Smooth muscle cell (in vitro differentiated cells): ENCODE measurements around the gene ARVCF. TPM values are rescaled to one million over a fixed set of nuclear protein-coding genes. Genes with fewer than 3 reads are reported as not detected.
A peak's percentile ranks its signal among the peaks of the same experiment; 100 is the strongest.
"Not testable (repeated sequence)": the region's sequence is repeated elsewhere in the genome, so short reads cannot be mapped to it uniquely, and the experiment has no call there.

Experiments
- DNase-seq: peaks from one replicate; lab custom pipeline; 2025; ENCODE audit not compliant: unreplicated experiment; lab: John Stamatoyannopoulos, UW
- H2AFZ ChIP-seq: fragments of 200-600 bp; sonication (generic); 2 replicates; pipeline ENCODE4 v1.6.0; 2016; ENCODE audit warnings: antibody characterized with exemption, low read depth, mild to moderate bottlenecking
- H3F3A ChIP-seq: fragments of 200-600 bp; sonication (generic); 2 replicates; pipeline ENCODE4 v1.6.0; 2017; ENCODE audit warnings: antibody characterized with exemption, low read depth
- H3K27ac ChIP-seq: fragments of 200-600 bp; sonication (generic); 2 replicates; pipeline ENCODE4 v1.5.1; 2016; ENCODE audit warnings: low read depth, mild to moderate bottlenecking
- H3K27me3 ChIP-seq: fragments of 200-600 bp; sonication (generic); 2 replicates; pipeline ENCODE4 v1.6.1; 2016; ENCODE audit warnings: low read depth, mild to moderate bottlenecking
- H3K36me3 ChIP-seq: fragments of 200-600 bp; sonication (generic); 2 replicates; pipeline ENCODE4 v1.5.1; 2016; ENCODE audit warnings: low read depth
- H3K4me1 ChIP-seq: fragments of 200-600 bp; sonication (generic); 2 replicates; pipeline ENCODE4 v1.5.1; 2016; ENCODE audit warnings: low read depth
- H3K4me2 ChIP-seq: fragments of 200-600 bp; sonication (generic); 2 replicates; pipeline ENCODE4 v1.6.0; 2016; ENCODE audit warnings: mild to moderate bottlenecking
- H3K4me3 ChIP-seq: fragments of 200-600 bp; sonication (generic); 2 replicates; pipeline ENCODE4 v1.5.1; 2016; ENCODE audit warnings: mild to moderate bottlenecking
- H3K79me2 ChIP-seq: fragments of 200-600 bp; sonication (generic); 2 replicates; pipeline ENCODE4 v1.6.0; 2016; ENCODE audit warnings: low read depth, mild to moderate bottlenecking
- H3K9ac ChIP-seq: fragments of 200-600 bp; sonication (generic); 2 replicates; pipeline ENCODE4 v1.6.0; 2016; ENCODE audit warnings: low read depth
- H3K9me3 ChIP-seq: fragments of 200-600 bp; sonication (generic); replicated peaks from 2 replicates; pipeline ENCODE4 v1.5.1; 2016; ENCODE audit warnings: low read depth
- H4K20me1 ChIP-seq: fragments of 200-600 bp; sonication (generic); 2 replicates; pipeline ENCODE4 v1.6.0; 2016; ENCODE audit warnings: low read depth
- CTCF ChIP-seq: fragments of 200-600 bp; sonication (generic); IDR thresholded peaks from 2 replicates; pipeline ENCODE4 v1.5.1; 2017; ENCODE audit warnings: borderline replicate concordance, mild to moderate bottlenecking, antibody characterized with exemption; ENCODE audit not compliant: insufficient read depth, poor library complexity, severe bottlenecking
- WGBS: methylation state at CpG from one replicate; pipeline ENCODE4 v1.1.7; 2016; ENCODE audit warnings: low lambda C conversion rate; 5-methylcytosine and 5-hydroxymethylcytosine counted together
- microRNA counts: library from miRNA; unstranded; fragments of <30 nt; microRNA quantifications from one replicate; lab custom pipeline; 2016
- microRNA-seq: library from miRNA; unstranded; fragments of <30 nt; microRNA quantifications from one replicate; pipeline ENCODE4, GENCODE V29; 2016; ENCODE audit warnings: borderline number of aligned reads
- polyA plus RNA-seq: library from polyadenylated mRNA; unstranded; fragments of >200 nt; fragmentation: Nextera tagmentation; extraction: Ambion mirVana; gene quantifications from 2 replicates; pipeline ENCODE4 v1.2.1, GENCODE V29; 2016
- small RNA-seq: library from RNA; depleted of rRNA; stranded (forward); fragments of <200 nt; gene quantifications from one replicate; pipeline ENCODE3, GENCODE V24; 2014
- total RNA-seq: library from RNA; depleted of rRNA; stranded (reverse); fragments of >200 nt; gene quantifications from 2 replicates; pipeline ENCODE4 v1.2.3, GENCODE V29; 2014

Gene ARVCF
- total and polyA plus RNA-seq, 2 experiments from 2014 or later, result 5.4 to 10.6 TPM

- DNase-seq, result no peak
- no peak overlapping the region for H3K4me2 ChIP-seq
- H3K36me3 ChIP-seq, result no peaks in the 10 kb centered on the region
- no peak overlapping the region for H2AFZ ChIP-seq
- 87% methylated on average over 7 of the region's 7 CpGs for WGBS
- no peak for TF ChIP-seq CTCF
- no peak overlapping the region for H3K4me3 ChIP-seq
- H3K9ac ChIP-seq, result no peak overlapping the region
- H3K9me3 ChIP-seq, result no peaks in the 10 kb centered on the region
- peaks cover 2% of the 10 kb centered on the region for H3K27me3 ChIP-seq
- H3K79me2 ChIP-seq, result no peaks in the 10 kb centered on the region
- no peaks in the 10 kb centered on the region for H3K4me1 ChIP-seq
- no peaks in the 10 kb centered on the region for H4K20me1 ChIP-seq
- H3K27ac ChIP-seq, result no peak overlapping the region
- H3F3A ChIP-seq, result no peaks in the 10 kb centered on the region
Observed at GRCh38 chr22:19927696-19928095, 88.9 kb downstream of the ARVCF start.

GRCh38 chr22:19926028-19926427, 90.6 kb downstream of the ARVCF start:
- not testable (repeated sequence) for H4K20me1 ChIP-seq, H3K36me3 ChIP-seq, H3K4me3 ChIP-seq, H3K4me1 ChIP-seq, H3K4me2 ChIP-seq, H2AFZ ChIP-seq, H3K27ac ChIP-seq, H3K79me2 ChIP-seq, H3F3A ChIP-seq, H3K9ac ChIP-seq, DNase-seq, H3K9me3 ChIP-seq, H3K27me3 ChIP-seq
- 81% methylated on average over 11 of the region's 11 CpGs for WGBS

GRCh38 chr22:19923914-19924513, 92.6 kb downstream of the ARVCF start:
- Histone ChIP-seq H3K4me1 (no peaks in the 10 kb centered on the region), H3K36me3 (no peaks in the 10 kb centered on the region), H3K4me3 (no peak overlapping the region), H2AFZ (no peak overlapping the region), H3K27ac (no peak overlapping the region), H3F3A (no peaks in the 10 kb centered on the region), H3K9me3 (no peaks in the 10 kb centered on the region), H3K9ac (no peak overlapping the region), H3K27me3 (peaks cover 8% of the 10 kb centered on the region), H4K20me1 (no peaks in the 10 kb centered on the region), H3K79me2 (no peaks in the 10 kb centered on the region), H3K4me2 (no peak overlapping the region)
- WGBS, result 79% methylated on average over 12 of the region's 12 CpGs
- TF ChIP-seq CTCF, result no peak
- DNase-seq, result no peak

GRCh38 chr22:19921544-19922081, 95.0 kb downstream of the ARVCF start:
- H3K79me2 ChIP-seq, result no peaks in the 10 kb centered on the region
- DNase-seq, result no peak
- no peaks in the 10 kb centered on the region for H3K4me1 ChIP-seq
- no peak for TF ChIP-seq CTCF
- H3K9me3 ChIP-seq, result no peaks in the 10 kb centered on the region
- no peak overlapping the region for H3K4me3 ChIP-seq
- no peak overlapping the region for H3K27ac ChIP-seq
- no peaks in the 10 kb centered on the region for H4K20me1 ChIP-seq
- no peak overlapping the region for H3K4me2 ChIP-seq
- H3K36me3 ChIP-seq, result no peaks in the 10 kb centered on the region
- no peak overlapping the region for H2AFZ ChIP-seq
- no peaks in the 10 kb centered on the region for H3F3A ChIP-seq
- H3K27me3 ChIP-seq, result peaks cover 8% of the 10 kb centered on the region
- no peak overlapping the region for H3K9ac ChIP-seq
- WGBS, result 75% methylated on average over 3 of the region's 3 CpGs

MicroRNAs encoded within 50 kb of the gene (microRNA counts, 767-probe panel; counts per million panel counts)
- 183 counts per million for microRNA hsa-miR-185-5p (lab: Ali Mortazavi, UCI)

Small RNA genes lying within 50 kb of the gene (microRNA-seq; reads per million reads assigned to microRNA genes)
- gene MIR185 (695 reads per million, percentile 77 among the genes with 10 or more reads in this experiment), gene MIR4761 (not detected)

Small RNA genes lying within 50 kb of the gene (small RNA-seq; reads per million reads assigned to genes)
- 0.58 reads per million, percentile 20 among the genes with 10 or more reads in this experiment for gene MIR185

Other genes with a start within 250 kb of the ARVCF start
- 2.3 and 4.1 TPM in 2 replicates for gene GNB1L, start 161.9 kb downstream of the ARVCF start, total RNA-seq
- 7.4 and 7.9 TPM in 2 replicates for gene GNB1L, start 161.9 kb downstream of the ARVCF start, polyA plus RNA-seq
- 3.8 and 7.3 TPM in 2 replicates for gene RTL10, start 161.9 kb downstream of the ARVCF start, total RNA-seq
- gene RTL10, start 161.9 kb downstream of the ARVCF start, polyA plus RNA-seq, result 7.5 TPM in 2 replicates
- gene COMT, start 75.1 kb downstream of the ARVCF start, total RNA-seq, result 4.1 and 9.9 TPM in 2 replicates
- gene COMT, start 75.1 kb downstream of the ARVCF start, polyA plus RNA-seq, result 6.2 and 34.1 TPM in 2 replicates
- gene TXNRD2, start 75.0 kb downstream of the ARVCF start, total RNA-seq, result 0.36 TPM in 1 of 2 replicates, not detected in the other
- gene TXNRD2, start 75.0 kb downstream of the ARVCF start, polyA plus RNA-seq, result 0.99 and 3.2 TPM in 2 replicates
- gene TANGO2, start 4.3 kb upstream of the ARVCF start, total RNA-seq, result 10.8 and 13.1 TPM in 2 replicates
- gene TANGO2, start 4.3 kb upstream of the ARVCF start, polyA plus RNA-seq, result 14.7 and 20.4 TPM in 2 replicates
- 9.7 and 10.3 TPM in 2 replicates for gene DGCR8, start 63.4 kb upstream of the ARVCF start, total RNA-seq
- gene DGCR8, start 63.4 kb upstream of the ARVCF start, polyA plus RNA-seq, result 6.5 and 14.6 TPM in 2 replicates
- gene RANBP1, start 99.3 kb upstream of the ARVCF start, total RNA-seq, result 278 and 331 TPM in 2 replicates
- gene RANBP1, start 99.3 kb upstream of the ARVCF start, polyA plus RNA-seq, result 196 and 235 TPM in 2 replicates
- gene TRMT2A, start 100.4 kb upstream of the ARVCF start, total RNA-seq, result 21.1 and 25.9 TPM in 2 replicates
- gene TRMT2A, start 100.4 kb upstream of the ARVCF start, polyA plus RNA-seq, result 32.1 and 38.9 TPM in 2 replicates
- 5.2 and 12.7 TPM in 2 replicates for gene ZDHHC8, start 115.0 kb upstream of the ARVCF start, total RNA-seq
- gene ZDHHC8, start 115.0 kb upstream of the ARVCF start, polyA plus RNA-seq, result 53.9 and 67.0 TPM in 2 replicates
- gene CCDC188, start 134.2 kb upstream of the ARVCF start, total RNA-seq, result not detected in 2 replicates
- gene CCDC188, start 134.2 kb upstream of the ARVCF start, polyA plus RNA-seq, result not detected in 2 replicates